Colonic mucosa (tissue), 4 donors: ENCODE results near the gene SH3BGR. TPM values are rescaled to one million over a fixed set of nuclear protein-coding genes. Genes with fewer than 3 reads are reported as not detected.

Experiments
- DNase-seq: peaks from one replicate; pipeline ENCODE4 v3.0.0-alpha.2; 2020
- H3K27ac ChIP-seq: fragments of 200-600 bp; one replicate; pipeline ENCODE4 v1.8.0; 2021
- H3K27me3 ChIP-seq: fragments of 200-600 bp; one replicate; pipeline ENCODE4 v1.8.0; 2021
- H3K36me3 ChIP-seq: fragments of 200-600 bp; one replicate; pipeline ENCODE4 v1.8.0; 2021
- H3K4me1 ChIP-seq: fragments of 200-600 bp; one replicate; pipeline ENCODE4 v1.8.0; 2021; ENCODE audit warnings: mild to moderate bottlenecking
- H3K4me3 ChIP-seq: fragments of 200-600 bp; one replicate; pipeline ENCODE4 v1.8.0; 2021
- H3K9ac ChIP-seq, 2 donors: one replicate each; pipeline ENCODE4 v1.7.0; 2013; ENCODE audit warnings: control low read depth in 2 of 2, low read depth in 2 of 2, low read length in 2 of 2
- H3K9me3 ChIP-seq: fragments of 200-600 bp; one replicate; pipeline ENCODE4 v1.8.0; 2021
- CTCF ChIP-seq: fragments of 200-600 bp; IDR thresholded peaks from one replicate; pipeline ENCODE4 v1.8.0; 2022; ENCODE audit warnings: antibody characterized with exemption, mild to moderate bottlenecking
- intact Hi-C: fragments of 100-400 bp; cut with DNase I; formaldehyde crosslinking; loops from one replicate; pipeline ENCODE4 v1.14.1; 2022
- microRNA-seq: library from miRNA; unstranded; fragments of <30 nt; microRNA quantifications from one replicate; pipeline ENCODE4, GENCODE V29; 2019
- total RNA-seq, 2 donors: library from RNA; stranded (reverse); fragmentation: NEBNext Ultra II Directional in 1 of 2; extraction: Animal tissue kit (Norgen Biotek cat#: 25700) in 1 of 2; gene quantifications; one replicate each; pipeline ENCODE4 v1.2.1, GENCODE V29; 2021
- donor health status: healthy.
- donor health status: DM: no; HTN: no; CAD: no.
- donor health status: DM: no; HTN: no; CAD: no.

SH3BGR gene
- total RNA-seq, 2 donors from 2014 or later = 3.3 to 5.1 TPM

DNA sequence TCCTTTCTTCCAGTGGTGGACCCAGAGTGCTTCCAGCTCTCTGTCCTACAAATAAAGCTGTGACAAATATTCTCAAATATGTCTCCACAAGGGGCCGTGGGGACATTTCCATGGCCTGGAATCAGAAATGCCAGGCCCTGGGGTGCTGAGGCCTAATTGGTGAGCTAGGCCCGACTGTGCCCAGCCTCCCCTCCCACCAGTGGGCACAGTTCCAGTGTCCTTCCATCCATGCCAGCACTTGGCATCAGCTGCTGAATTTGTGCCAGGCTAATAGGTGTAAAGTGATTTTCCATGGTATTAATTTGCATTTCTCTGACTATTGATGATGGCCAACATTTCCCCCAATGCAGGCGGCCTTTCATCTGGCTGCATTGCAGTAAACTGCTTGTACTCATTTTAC is 112.4 kb downstream of the SH3BGR start:
- intact Hi-C loops = no loop called here
- Histone ChIP-seq H3K4me1 (no peaks in the 10 kb centered on the region), H3K27me3 (no peaks in the 10 kb centered on the region), H3K27ac (no peak overlapping the region), H3K4me3 (no peak overlapping the region), H3K36me3 (no peaks in the 10 kb centered on the region), H3K9ac (no peak overlapping the region), H3K9me3 (no peaks in the 10 kb centered on the region)
- TF ChIP-seq CTCF = no peak
- DNase-seq = no peak

Small RNA genes lying within 50 kb of the gene (microRNA-seq; reads per million reads assigned to microRNA genes)
- gene MIR6508 = not detected

Other genes starting within 250 kb of the SH3BGR start
- 10 to 100 TPM; 38.6 to 43.1 TPM for gene BRWD1, start 138.3 kb upstream of the SH3BGR start, total RNA-seq
- 100 to 1,000 TPM; 240 to 305 TPM for gene HMGN1, start 102.9 kb upstream of the SH3BGR start, total RNA-seq
- under 1 TPM; 0.64 to 0.98 TPM for gene LCA5L, start 6.2 kb upstream of the SH3BGR start, total RNA-seq
- 100 to 1,000 TPM; 114 to 205 TPM for gene B3GALT5, start 161.0 kb downstream of the SH3BGR start, total RNA-seq